DMS53 treated with DMSO at 0.1 percent for 48 hours (cell line): ENCODE data around the gene GOLGA8B.
"Not testable (repeated sequence)": the region's sequence is repeated elsewhere in the genome, so short reads cannot be mapped to it uniquely, and the experiment has no call there.

Source experiments
- DNase-seq: peaks from one replicate; lab custom pipeline; 2025; ENCODE audit not compliant: unreplicated experiment; lab: John Stamatoyannopoulos, UW

The GOLGA8B gene

DNA sequence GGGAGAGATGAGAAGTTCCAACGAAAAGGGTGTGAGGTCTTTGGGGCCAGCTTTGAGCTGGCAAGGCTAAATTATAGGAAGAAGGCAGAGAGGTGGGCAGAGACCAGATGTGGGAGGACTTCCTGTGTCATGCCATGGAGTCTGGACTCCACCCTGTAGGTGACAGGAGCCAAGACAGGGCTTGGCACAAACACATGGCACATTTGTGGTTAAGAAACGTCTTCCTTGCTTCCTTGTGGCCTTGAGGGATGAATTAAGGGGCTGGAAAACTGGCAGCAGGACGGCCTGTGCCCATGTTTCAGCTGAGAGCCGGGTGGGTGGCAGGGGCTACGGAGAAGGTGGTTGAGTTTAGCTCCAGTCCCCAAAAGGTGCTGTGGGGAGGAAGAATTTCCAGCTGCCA is 18.7 kb downstream of the GOLGA8B start:
- DNase-seq, result not testable (repeated sequence)

DNA sequence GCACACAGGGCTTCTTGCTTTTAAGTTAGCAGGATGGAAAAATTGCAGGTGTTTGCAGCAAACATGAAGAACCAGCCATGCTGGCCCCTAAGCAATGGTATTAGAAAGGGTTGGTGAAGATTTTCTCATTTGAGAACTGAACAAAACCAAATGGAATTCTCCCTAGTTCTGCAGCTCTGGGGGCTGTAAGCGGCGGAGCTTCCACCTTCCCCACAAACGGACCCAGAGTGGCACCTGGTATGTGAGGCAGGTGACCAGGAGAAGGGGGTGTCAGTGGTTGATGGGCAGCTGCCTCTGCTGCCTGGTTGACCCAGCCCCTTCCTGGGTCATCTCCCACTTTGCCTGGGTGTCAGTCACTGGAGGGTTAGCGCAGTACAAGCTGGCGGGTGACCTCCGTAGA is 22.6 kb downstream of the GOLGA8B start:
- not testable (repeated sequence) for DNase-seq

DNA sequence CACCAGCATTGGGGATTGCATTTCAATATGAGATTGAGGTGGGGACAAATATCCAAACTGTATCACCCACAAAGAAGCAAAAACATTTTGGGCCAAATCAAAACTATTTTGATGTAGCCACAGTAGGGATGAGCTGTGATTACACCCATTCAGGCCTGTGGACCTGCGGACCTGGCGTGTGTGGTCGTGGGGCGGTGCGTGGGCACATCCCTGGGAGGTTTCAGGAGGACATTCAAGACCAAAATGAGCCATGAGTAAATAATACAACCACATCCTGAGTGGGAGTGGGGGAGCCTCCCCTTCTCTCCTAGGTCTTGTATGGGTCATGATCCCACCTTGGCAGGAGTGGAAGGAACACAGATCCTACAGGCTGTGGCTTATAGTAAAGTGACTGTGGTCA is 23.7 kb downstream of the GOLGA8B start:
- DNase-seq, result not testable (repeated sequence)

DNA sequence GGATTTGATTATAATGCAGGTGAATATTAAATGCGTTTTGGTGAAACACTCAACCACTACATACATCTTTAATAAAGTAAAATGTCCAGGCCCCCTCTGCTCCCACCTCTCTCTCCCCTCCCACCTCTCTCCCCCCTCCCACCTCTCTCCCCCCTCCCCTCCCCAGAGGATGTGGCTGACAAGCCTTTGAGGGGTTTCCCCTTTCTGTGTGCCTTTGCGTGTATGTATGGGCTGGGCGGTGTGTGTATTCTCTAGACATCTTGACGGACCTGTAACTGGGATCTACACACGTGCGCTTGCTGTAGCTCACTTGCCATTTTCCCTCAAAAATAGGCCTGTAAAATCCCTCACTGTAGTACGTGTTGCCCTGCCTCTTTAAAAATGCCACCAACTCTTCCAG is 28.3 kb downstream of the GOLGA8B start:
- DNase-seq, result not testable (repeated sequence)

DNA sequence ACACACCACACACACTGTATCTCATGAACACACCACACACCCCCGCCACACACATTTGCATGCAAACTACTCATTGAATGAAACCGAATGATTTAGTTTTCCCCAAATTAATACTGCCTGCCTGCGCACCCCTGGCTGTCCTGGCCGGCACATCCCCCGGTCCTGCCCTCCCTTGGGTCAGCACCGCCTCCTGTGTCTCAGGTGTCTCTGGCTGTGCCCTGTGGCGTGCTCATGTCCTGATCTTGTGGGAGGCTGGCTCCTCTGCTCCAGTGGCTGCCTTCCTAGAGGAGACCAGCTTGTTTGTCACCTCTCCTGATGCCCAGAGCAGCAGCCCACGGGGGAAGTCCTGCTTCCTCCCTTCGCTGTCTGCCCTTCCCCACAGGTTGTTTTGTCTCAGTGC is 28.7 kb downstream of the GOLGA8B start:
- not testable (repeated sequence) for DNase-seq

DNA sequence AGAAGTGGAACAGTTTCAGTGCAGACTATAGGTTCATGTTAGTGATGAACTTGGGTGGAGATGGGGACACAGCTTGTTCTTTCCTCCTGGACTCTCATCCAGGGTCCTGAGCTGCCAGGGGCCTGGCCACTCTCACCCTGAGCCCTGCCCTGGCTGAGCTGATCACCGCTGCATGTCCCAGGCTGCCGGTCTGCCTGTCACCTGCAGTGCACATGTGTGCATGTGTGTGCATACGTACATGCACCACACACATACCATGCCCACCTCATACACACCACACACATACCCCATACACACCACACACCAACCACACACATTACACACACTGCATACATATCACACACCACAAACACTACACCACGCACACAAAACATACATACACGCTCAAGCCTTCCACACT is 29.3 kb downstream of the GOLGA8B start:
- not testable (repeated sequence) for DNase-seq

DNA sequence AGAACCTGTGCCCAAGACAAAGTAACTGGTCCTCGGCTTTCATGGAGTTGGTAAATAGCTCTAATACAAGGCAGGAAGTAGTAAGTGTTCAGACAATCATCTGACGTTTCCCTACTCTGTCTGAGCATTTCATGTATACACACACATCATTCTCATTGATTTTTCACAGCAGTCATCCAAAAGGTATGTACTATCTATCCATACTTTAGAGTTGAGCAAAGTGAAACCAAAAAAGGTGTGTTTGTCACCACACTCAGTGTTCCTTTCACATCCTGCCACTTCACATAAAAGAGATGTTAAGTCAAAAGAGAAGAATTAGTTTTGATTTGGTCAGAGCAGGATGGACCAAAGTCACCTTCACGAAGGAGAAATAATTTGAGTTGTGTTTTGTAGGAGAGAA is 33.3 kb downstream of the GOLGA8B start:
- DNase-seq, result not testable (repeated sequence)

DNA sequence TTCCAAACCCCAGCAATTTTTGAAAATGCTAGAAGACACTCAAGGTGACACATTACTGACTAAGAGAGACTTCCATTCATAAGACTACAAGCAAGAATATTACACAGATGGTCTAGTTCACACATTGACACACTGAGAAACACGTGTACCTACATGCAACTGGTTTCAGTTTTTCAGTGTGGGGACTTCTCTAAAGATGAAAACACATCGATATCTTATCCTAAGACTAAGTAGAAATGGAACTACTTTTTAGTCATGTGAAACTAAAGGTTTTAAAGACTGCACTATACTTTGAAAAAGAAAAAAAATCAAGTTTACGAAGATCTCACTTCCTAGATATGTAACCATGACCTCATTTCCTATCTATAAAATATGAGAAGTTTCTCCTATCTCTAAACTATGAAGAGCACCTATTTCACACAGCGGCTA is 34.1 kb downstream of the GOLGA8B start:
- DNase-seq, result not testable (repeated sequence)

DNA sequence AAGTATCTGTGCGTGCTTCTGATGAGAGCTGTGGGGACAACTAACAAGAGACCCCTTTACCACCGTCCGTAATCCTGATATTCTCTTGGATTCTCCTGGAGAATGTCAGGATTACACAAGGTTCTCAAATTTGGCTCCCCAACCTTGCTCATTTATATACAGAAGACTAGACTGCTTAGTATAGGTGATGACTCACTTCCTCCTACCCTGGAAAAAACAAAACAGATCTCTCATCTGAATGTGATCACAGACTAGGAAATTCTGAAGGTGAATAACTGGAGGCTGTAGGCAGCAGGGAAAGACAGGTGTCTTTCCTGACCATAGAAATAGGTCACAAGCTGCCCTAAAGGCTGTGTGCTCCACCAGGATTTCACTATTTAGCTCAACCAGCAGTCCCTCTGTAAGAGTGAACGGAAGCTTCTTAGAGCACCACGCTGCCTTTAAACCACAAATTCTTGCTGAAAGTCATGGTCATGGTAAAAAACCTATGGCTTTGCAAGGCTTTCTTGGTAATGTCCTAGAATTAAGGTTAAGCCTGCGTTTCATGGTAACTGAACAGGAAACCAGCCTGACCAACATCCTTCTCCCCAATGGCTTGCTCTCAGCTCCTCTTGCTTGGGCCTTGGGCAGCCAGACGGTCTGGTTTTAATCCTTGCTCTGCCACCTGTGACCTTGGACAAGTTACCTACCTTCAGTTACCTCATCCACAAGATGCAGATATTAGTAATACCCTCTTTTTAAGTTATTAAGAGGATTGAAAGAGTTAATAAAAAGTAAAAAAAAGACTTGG is 39.4 kb downstream of the GOLGA8B start:
- not testable (repeated sequence) for DNase-seq

DNA sequence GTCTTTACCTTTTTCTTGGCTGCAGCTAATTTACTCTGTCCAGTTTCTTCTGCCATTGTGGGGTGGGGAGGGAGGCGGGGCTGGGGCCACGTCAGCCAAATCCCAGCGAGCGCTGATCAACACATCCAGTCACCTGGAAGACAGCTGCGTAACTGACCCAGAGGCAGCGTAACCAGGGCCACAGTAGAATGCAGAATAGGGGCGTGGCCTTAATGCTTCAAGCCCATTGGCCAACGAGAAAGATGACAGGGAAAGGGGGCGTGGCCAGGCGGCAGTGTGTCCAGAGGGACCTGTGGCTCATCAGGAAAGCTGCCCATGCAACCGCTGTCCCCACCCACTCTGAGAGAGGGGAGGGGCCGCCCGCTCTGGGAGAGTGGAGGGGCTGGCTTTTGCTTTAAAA is 47.6 kb downstream of the GOLGA8B start:
- not testable (repeated sequence) for DNase-seq
